H1 (cell line): Measurements from ENCODE around the gene XIRP1. TPM values are rescaled to one million over a fixed set of nuclear protein-coding genes. Genes with fewer than 3 reads are reported as not detected.

Experiments
- CTCF ChIA-PET: fragments of 300-600 bp; sonication (Branson Sonifier 250); formaldehyde crosslinking; loops from one replicate; lab custom pipeline; 2021; ENCODE audit not compliant: partially characterized antibody; lab: Charles Lee
- POLR2A ChIA-PET: fragments of 300-600 bp; sonication (Branson Sonifier 250); formaldehyde crosslinking; loops from one replicate; lab custom pipeline; 2021; ENCODE audit warnings: inconsistent platforms; ENCODE audit not compliant: partially characterized antibody; lab: Charles Lee
- DNase-seq, 2 experiments: peaks; one replicate each; pipeline versions ENCODE4 v3.0.0 to v3.0.0-alpha.2; 2010 to 2022; ENCODE audit warnings: low spot score in 2 of 2, low read depth in 1 of 2, mixed read lengths in 1 of 2
- FAIRE-seq: peaks from 2 replicates; lab custom pipeline; 2011; peaks lifted over from hg19 to GRCh38; lab: Jason Lieb, UNC
- H2AFZ ChIP-seq: 2 replicates; pipeline ENCODE4 v1.8.1; 2012; ENCODE audit warnings: low read length, inconsistent platforms
- H2AK5ac ChIP-seq: 2 replicates; pipeline ENCODE4 v1.6.1; 2013; ENCODE audit warnings: low read depth, low read length
- H2BK120ac ChIP-seq: replicated peaks from 2 replicates; pipeline ENCODE3; 2013; ENCODE audit warnings: low read depth, low read length, inconsistent platforms
- H2BK12ac ChIP-seq: 2 replicates; pipeline ENCODE4 v1.6.1; 2013; ENCODE audit warnings: low read depth, low read length
- H2BK15ac ChIP-seq: 2 replicates; pipeline ENCODE4 v1.6.1; 2013; ENCODE audit warnings: low read length
- H2BK20ac ChIP-seq: 2 replicates; pipeline ENCODE4 v1.6.1; 2013; ENCODE audit warnings: low read length
- H2BK5ac ChIP-seq: 2 replicates; pipeline ENCODE4 v1.6.1; 2013; ENCODE audit warnings: low read depth, low read length
- H3K14ac ChIP-seq: 2 replicates; pipeline ENCODE4 v1.6.1; 2013; ENCODE audit warnings: inconsistent platforms; ENCODE audit not compliant: insufficient read length
- H3K18ac ChIP-seq: 2 replicates; pipeline ENCODE4 v1.6.1; 2013; ENCODE audit warnings: low read length; ENCODE audit errors: extremely low read depth
- H3K23ac ChIP-seq: 2 replicates; pipeline ENCODE4 v1.6.1; 2013; ENCODE audit warnings: inconsistent platforms; ENCODE audit not compliant: insufficient read length
- H3K23me2 ChIP-seq: 2 replicates; pipeline ENCODE4 v1.6.1; 2013; ENCODE audit warnings: low read depth, low read length
- H3K27ac ChIP-seq: 2 replicates; pipeline ENCODE4 v1.6.1; 2011; ENCODE audit warnings: low read depth, low read length, inconsistent platforms
- H3K27me3 ChIP-seq, 4 experiments: replicated peaks in 1 of 4; 1 replicate in 1 of 4; 2 replicates in 3 of 4; pipeline versions ENCODE4 v1.6.1 to v1.8.1; 2011 to 2013; ENCODE audit warnings: low read length in 3 of 4, mild to moderate bottlenecking in 3 of 4, inconsistent platforms in 2 of 4, mixed read lengths in 2 of 4, moderate library complexity in 1 of 4; ENCODE audit not compliant: control insufficient read depth in 3 of 4, insufficient read depth in 3 of 4; ENCODE audit errors: extremely low read depth in 1 of 4
- H3K36me3 ChIP-seq, 4 experiments: 2 replicates each; pipeline versions ENCODE4 v1.6.1 to v1.8.1; 2011 to 2013; ENCODE audit warnings: mild to moderate bottlenecking in 4 of 4, low read length in 3 of 4, moderate library complexity in 2 of 4, control low read depth in 1 of 4, inconsistent platforms in 1 of 4; ENCODE audit not compliant: insufficient read depth in 4 of 4, control insufficient read depth in 2 of 4
- H3K4ac ChIP-seq: replicated peaks from 2 replicates; pipeline ENCODE3; 2013; ENCODE audit warnings: low read length, low read depth, mixed read lengths, inconsistent platforms; ENCODE audit not compliant: insufficient read length
- H3K4me1 ChIP-seq, 4 experiments: replicated peaks in 1 of 4; 1 replicate in 1 of 4; 2 replicates in 3 of 4; pipeline versions ENCODE4 v1.6.1 to v1.8.1; 2011 to 2013; ENCODE audit warnings: low read length in 3 of 4, inconsistent platforms in 2 of 4, mixed read lengths in 1 of 4; ENCODE audit not compliant: insufficient read depth in 4 of 4, control insufficient read depth in 3 of 4
- H3K4me2 ChIP-seq, 2 experiments: 2 replicates each; pipeline versions ENCODE4 v1.6.1 to v1.8.1; 2011 to 2013; ENCODE audit warnings: low read depth in 2 of 2, low read length in 2 of 2, control low read depth in 1 of 2, inconsistent platforms in 1 of 2, mild to moderate bottlenecking in 1 of 2; ENCODE audit not compliant: insufficient read depth in 1 of 2
- H3K4me3 ChIP-seq, 4 experiments: fragments of 200-600, 300-600 bp in 1 of 4; sonication (generic), shearing (Covaris generic), sonication (Bioruptor Twin) in 1 of 4; 2 replicates each; pipeline versions ENCODE4 v1.5.1 to v1.8.1; 2011 to 2016; ENCODE audit warnings: low read length in 4 of 4, low read depth in 3 of 4, control low read depth in 2 of 4, inconsistent platforms in 2 of 4, mild to moderate bottlenecking in 2 of 4, mixed read lengths in 1 of 4, moderate library complexity in 1 of 4; ENCODE audit not compliant: insufficient read depth in 2 of 4; ENCODE audit errors: extremely low read depth in 1 of 4
- H3K56ac ChIP-seq: replicated peaks from 2 replicates; pipeline ENCODE3; 2013; ENCODE audit warnings: low read depth, mild to moderate bottlenecking, mixed read lengths, low read length, inconsistent platforms; ENCODE audit not compliant: insufficient read length
- H3K79me1 ChIP-seq: 2 replicates; pipeline ENCODE4 v1.6.1; 2013; ENCODE audit warnings: low read depth, low read length, control low read depth
- H3K79me2 ChIP-seq, 2 experiments: 2 replicates each; pipeline versions ENCODE4 v1.6.1 to v1.8.1; 2012 to 2013; ENCODE audit warnings: low read length in 2 of 2, mild to moderate bottlenecking in 2 of 2, inconsistent platforms in 1 of 2; ENCODE audit not compliant: insufficient read depth in 2 of 2, control insufficient read depth in 1 of 2
- H3K9ac ChIP-seq, 4 experiments: replicated peaks in 1 of 4; 1 replicate in 1 of 4; 2 replicates in 3 of 4; pipeline versions ENCODE4 v1.6.1 to v1.8.1; 2011 to 2013; ENCODE audit warnings: low read depth in 3 of 4, low read length in 3 of 4, control low read depth in 2 of 4, mild to moderate bottlenecking in 2 of 4, moderate library complexity in 2 of 4, inconsistent platforms in 1 of 4; ENCODE audit errors: extremely low read depth in 1 of 4
- H3K9me3 ChIP-seq, 2 experiments: 2 replicates each; pipeline versions ENCODE4 v1.6.1 to v1.8.1; 2012 to 2013; ENCODE audit warnings: mild to moderate bottlenecking in 2 of 2, moderate library complexity in 2 of 2, control low read depth in 1 of 2, inconsistent platforms in 1 of 2, low read depth in 1 of 2, low read length in 1 of 2, mixed read lengths in 1 of 2; ENCODE audit not compliant: insufficient read depth in 2 of 2
- H4K20me1 ChIP-seq, 2 experiments: replicated peaks in 1 of 2; 2 replicates each; pipeline versions ENCODE3 to v1.8.1; 2011 to 2013; ENCODE audit warnings: inconsistent platforms in 2 of 2, low read length in 2 of 2, mild to moderate bottlenecking in 1 of 2; ENCODE audit not compliant: insufficient read depth in 2 of 2, control insufficient read depth in 1 of 2
- H4K5ac ChIP-seq: 2 replicates; pipeline ENCODE4 v1.6.1; 2013; ENCODE audit warnings: low read length, low read depth, mixed read lengths, inconsistent platforms; ENCODE audit not compliant: insufficient read length
- H4K8ac ChIP-seq: 2 replicates; pipeline ENCODE4 v1.8.0; 2013; ENCODE audit warnings: mild to moderate bottlenecking, moderate library complexity, low read length, inconsistent platforms; ENCODE audit not compliant: insufficient read depth; ENCODE audit errors: extremely low read depth
- H4K91ac ChIP-seq: replicated peaks from 2 replicates; pipeline ENCODE3; 2013; ENCODE audit warnings: low read length, mixed read lengths, inconsistent platforms; ENCODE audit not compliant: insufficient read length
- BACH1 ChIP-seq: IDR thresholded peaks from 2 replicates; pipeline ENCODE4 v1.6.1; 2012; ENCODE audit warnings: low read length, improper control_type of control experiment
- BCL11A ChIP-seq, 2 experiments: IDR thresholded peaks; one replicate each; pipeline ENCODE4 v1.6.1; 2011; ENCODE audit warnings: low read depth in 2 of 2, low read length in 2 of 2, mild to moderate bottlenecking in 2 of 2
- CBX8 ChIP-seq: fragments of 300-800, 300-1000 bp; sonication (generic); IDR thresholded peaks from 2 replicates; pipeline ENCODE4 v1.7.1; 2016; ENCODE audit warnings: low read depth, low read length, borderline replicate concordance
- E2F6 ChIP-seq: IDR thresholded peaks from 2 replicates; pipeline ENCODE4 v1.6.1; 2012; ENCODE audit warnings: inconsistent platforms
- KDM4A ChIP-seq: IDR thresholded peaks from one replicate; pipeline ENCODE4 v1.7.1; 2012; ENCODE audit warnings: low read depth, mild to moderate bottlenecking, moderate library complexity, low read length, inconsistent platforms; ENCODE audit not compliant: severe bottlenecking
- RNF2 ChIP-seq: fragments of 200-900, 300-1000 bp; sonication (generic); IDR thresholded peaks from 2 replicates; pipeline ENCODE4 v1.7.1; 2016; ENCODE audit warnings: borderline replicate concordance, low read depth, mild to moderate bottlenecking, antibody characterized with exemption, low read length; ENCODE audit not compliant: poor library complexity, severe bottlenecking; ENCODE audit errors: missing control alignments
- SIN3A ChIP-seq, 2 experiments: IDR thresholded peaks in 1 of 2; conservative IDR thresholded peaks in 1 of 2; 2 replicates each; pipeline ENCODE4 v1.6.1; 2011 to 2012; ENCODE audit warnings: low read length in 2 of 2, improper control_type of control experiment in 1 of 2, low read depth in 1 of 2, mild to moderate bottlenecking in 1 of 2
- USF2 ChIP-seq: IDR thresholded peaks from 2 replicates; pipeline ENCODE4 v1.6.1; 2011; ENCODE audit warnings: low read length, improper control_type of control experiment
- WGBS, 2 experiments: shearing (Covaris generic) in 1 of 2; methylation state at CpG; one replicate each; pipeline versions ENCODE4 v1.1.6 to v1.1.7; 2013 to 2015; ENCODE audit warnings: low lambda C conversion rate in 2 of 2, mixed read lengths in 2 of 2, inconsistent platforms in 1 of 2, low coverage in 1 of 2, missing lambda C conversion rate in 1 of 2; ENCODE audit not compliant: insufficient replicate concordance in 2 of 2, insufficient coverage in 1 of 2, insufficient read length in 1 of 2; ENCODE audit errors: extremely low coverage in 1 of 2, missing lambda C conversion rate in 1 of 2; 5-methylcytosine and 5-hydroxymethylcytosine counted together
- polyA plus RNA-seq, 7 experiments: library from polyadenylated mRNA; depleted of rRNA in 3 of 7; stranded (reverse) in 5 of 7; unstranded in 2 of 7; fragments of >200 nt in 5 of 7; fragments of 200-250 nt in 2 of 7; gene quantifications; 1 replicate in 5 of 7; 2 replicates in 1 of 7; 4 replicates in 1 of 7; pipeline versions ENCODE4 v1.2.1 to v1.2.3, GENCODE V29; 2011 to 2013; ENCODE audit warnings: missing spikeins in 2 of 7, mixed read lengths in 2 of 7
- total RNA-seq: library from RNA; stranded (reverse); fragmentation: NEBNext Ultra II Directional; extraction: Animal tissue kit (Norgen Biotek cat#: 25700); gene quantifications from 2 replicates; pipeline ENCODE4 v1.2.1, GENCODE V29; 2021
- TF ChIP-seq, protein P1 (sequence below), 3 experiments: IDR thresholded peaks; 1 replicate in 2 of 3; 2 replicates in 1 of 3; pipeline versions ENCODE4 v1.5.1 to v1.6.1; 2011; ENCODE audit warnings: low read length in 3 of 3, mild to moderate bottlenecking in 3 of 3, inconsistent platforms in 2 of 3, low read depth in 1 of 3, moderate library complexity in 1 of 3; ENCODE audit not compliant: insufficient read depth in 1 of 3; ENCODE audit errors: control extremely low read depth in 1 of 3

The XIRP1 gene
- total and polyA plus RNA-seq, 2 of the 8 experiments (the other 6 are each of a cell fraction or from before 2014, with no cell fraction given), result not detected

GRCh38 chr3:39203860-39204259 lies 11.5 kb upstream of the XIRP1 start:
- H3K27ac ChIP-seq, result no peak overlapping the region
- no peak overlapping the region for H2AFZ ChIP-seq
- no peaks in the 10 kb centered on the region for H3K27me3 ChIP-seq
- no peaks in the 10 kb centered on the region for H4K20me1 ChIP-seq
- no peak overlapping the region for H2BK20ac ChIP-seq
- no peak overlapping the region for H3K4me2 ChIP-seq
- no peak overlapping the region for H3K56ac ChIP-seq
- no peak overlapping the region for H3K4ac ChIP-seq
- ChIA-PET CTCF (interaction anchor here (0.8 to 12.5 kb wide), 10 partner anchors 9 to 88 kb away, joined by 3 to 187 read pairs (median 4); partner anchors contain the start of gene XIRP1), POLR2A (no interaction called here)
- H3K9me3 ChIP-seq, result no peaks in the 10 kb centered on the region
- no peak overlapping the region for H2BK15ac ChIP-seq
- H3K18ac ChIP-seq, result no peak overlapping the region
- FAIRE-seq, result no peak
- no peak for DNase-seq
- no peak overlapping the region for H2BK5ac ChIP-seq
- H4K8ac ChIP-seq, result no peak overlapping the region
- no peak overlapping the region for H2AK5ac ChIP-seq
- no peak overlapping the region for H3K14ac ChIP-seq
- H4K5ac ChIP-seq, result no peak overlapping the region
- no peak overlapping the region for H4K91ac ChIP-seq
- no peaks in the 10 kb centered on the region for H3K79me1 ChIP-seq
- H2BK120ac ChIP-seq, result no peak overlapping the region
- no peak overlapping the region for H3K9ac ChIP-seq
- no peaks in the 10 kb centered on the region for H3K36me3 ChIP-seq
- no peaks in the 10 kb centered on the region for H3K79me2 ChIP-seq
- H2BK12ac ChIP-seq, result no peak overlapping the region
- no peak overlapping the region for H3K23ac ChIP-seq
- 87% methylated on average over 5 of the region's 5 CpGs; no CpG with 5 or more reads in 1 of the 2 experiments for WGBS, 2 experiments
- no peaks in the 10 kb centered on the region for H3K23me2 ChIP-seq
- no peak overlapping the region for H3K4me3 ChIP-seq
- H3K4me1 ChIP-seq, result no peaks in the 10 kb centered on the region; a peak in 1 of 7 replicates
- TF ChIP-seq USF2 (no peak), SIN3A (conservative IDR thresholded peaks at IDR 0.05 in 1 of 2, IDR thresholded peaks at IDR 0.05 in 1 of 2; ENCODE audit: low read depth in 1 of 2, low read length in 2 of 2) (no peak), E2F6 (no peak), BCL11A (IDR thresholded peaks at IDR 0.05; ENCODE audit: low read depth in 2 of 2, low read length in 2 of 2) (no peak), RNF2 (no peak), BACH1 (no peak), KDM4A (no peak), CBX8 (no peak)
- TF ChIP-seq, protein P1, sequence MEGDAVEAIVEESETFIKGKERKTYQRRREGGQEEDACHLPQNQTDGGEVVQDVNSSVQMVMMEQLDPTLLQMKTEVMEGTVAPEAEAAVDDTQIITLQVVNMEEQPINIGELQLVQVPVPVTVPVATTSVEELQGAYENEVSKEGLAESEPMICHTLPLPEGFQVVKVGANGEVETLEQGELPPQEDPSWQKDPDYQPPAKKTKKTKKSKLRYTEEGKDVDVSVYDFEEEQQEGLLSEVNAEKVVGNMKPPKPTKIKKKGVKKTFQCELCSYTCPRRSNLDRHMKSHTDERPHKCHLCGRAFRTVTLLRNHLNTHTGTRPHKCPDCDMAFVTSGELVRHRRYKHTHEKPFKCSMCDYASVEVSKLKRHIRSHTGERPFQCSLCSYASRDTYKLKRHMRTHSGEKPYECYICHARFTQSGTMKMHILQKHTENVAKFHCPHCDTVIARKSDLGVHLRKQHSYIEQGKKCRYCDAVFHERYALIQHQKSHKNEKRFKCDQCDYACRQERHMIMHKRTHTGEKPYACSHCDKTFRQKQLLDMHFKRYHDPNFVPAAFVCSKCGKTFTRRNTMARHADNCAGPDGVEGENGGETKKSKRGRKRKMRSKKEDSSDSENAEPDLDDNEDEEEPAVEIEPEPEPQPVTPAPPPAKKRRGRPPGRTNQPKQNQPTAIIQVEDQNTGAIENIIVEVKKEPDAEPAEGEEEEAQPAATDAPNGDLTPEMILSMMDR (IDR thresholded peaks at IDR 0.05; ENCODE audit: control extremely low read depth in 1 of 3, insufficient read depth in 1 of 3, low read depth in 1 of 3, low read length in 3 of 3), result no peak
